ENCODE data around the gene KLHL29.

Gene KLHL29

GRCh38 chr2:23480957-23481797 lies 96.2 kb downstream of the KLHL29 start:
- Histone ChIP-seq H3K27ac (ENCODE audit: low read length) (no peak overlapping the region), H3F3A (ENCODE audit: insufficient read depth, low read length) (no peaks in the 10 kb centered on the region), H3K9ac (ENCODE audit: low read length) (no peak overlapping the region), H3K27me3 (replicated peaks; ENCODE audit: insufficient read depth, low read length) (no peaks in the 10 kb centered on the region), H3K9me2 (replicated peaks; ENCODE audit: insufficient read depth, low read length) (no peaks in the 10 kb centered on the region), H3K36me3 (replicated peaks; ENCODE audit: insufficient read depth, low read length) (no peaks in the 10 kb centered on the region), H3K4me3 (ENCODE audit: low read length) (no peak overlapping the region), H3K9me3 (replicated peaks; ENCODE audit: insufficient read depth, low read length) (no peaks in the 10 kb centered on the region), H2AFZ (ENCODE audit: low read length) (no peak overlapping the region), H4K20me1 (ENCODE audit: insufficient read depth, low read length) (no peaks in the 10 kb centered on the region), H3K4me2 (ENCODE audit: low read depth, low read length) (no peak overlapping the region), H3K4me1 (ENCODE audit: low read length) (no peaks in the 10 kb centered on the region), H3K79me2 (ENCODE audit: low read length) (no peaks in the 10 kb centered on the region)
- DNase-seq: no peak
- no peak for TF ChIP-seq EZH2phosphoT487 (IDR thresholded peaks at IDR 0.05; ENCODE audit: low read length)
- TF ChIP-seq EZH2 (optimal IDR thresholded peaks at IDR 0.05; ENCODE audit: low read depth, low read length): no peak
- TF ChIP-seq CTCF (IDR thresholded peaks at IDR 0.05; ENCODE audit: low read length): no peak

DNA sequence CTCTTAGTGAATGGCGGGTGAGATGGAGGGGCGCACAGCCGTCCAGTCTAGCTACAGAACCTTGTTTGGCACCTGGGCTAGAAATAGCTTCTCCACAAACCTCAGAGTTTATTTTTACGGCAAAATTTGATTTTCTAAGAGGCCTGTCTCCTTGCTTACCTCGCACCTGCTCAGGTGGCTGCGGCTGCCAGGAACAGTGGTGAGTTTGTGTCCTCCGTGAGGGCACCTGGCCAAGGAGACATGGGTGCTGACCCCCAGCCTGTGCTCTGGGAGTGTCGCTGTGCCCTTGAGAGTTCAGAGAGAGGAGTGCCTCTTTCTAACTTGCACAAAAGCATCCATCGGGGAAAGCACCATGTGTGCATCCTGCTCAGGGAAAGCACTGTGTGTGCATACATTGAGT lies 97.2 kb downstream of the KLHL29 start:
- Histone ChIP-seq H3K27me3 (replicated peaks; ENCODE audit: insufficient read depth, low read length) (no peaks in the 10 kb centered on the region), H3K9ac (ENCODE audit: low read length) (no peak overlapping the region), H4K20me1 (ENCODE audit: insufficient read depth, low read length) (no peaks in the 10 kb centered on the region), H3K79me2 (ENCODE audit: low read length) (no peaks in the 10 kb centered on the region), H3K9me3 (replicated peaks; ENCODE audit: insufficient read depth, low read length) (no peaks in the 10 kb centered on the region), H3K36me3 (replicated peaks; ENCODE audit: insufficient read depth, low read length) (no peaks in the 10 kb centered on the region), H3K4me2 (ENCODE audit: low read depth, low read length) (no peak overlapping the region), H2AFZ (ENCODE audit: low read length) (no peak overlapping the region), H3K4me3 (ENCODE audit: low read length) (no peak overlapping the region), H3K9me2 (replicated peaks; ENCODE audit: insufficient read depth, low read length) (no peaks in the 10 kb centered on the region), H3K4me1 (ENCODE audit: low read length) (no peaks in the 10 kb centered on the region), H3K27ac (ENCODE audit: low read length) (no peak overlapping the region), H3F3A (ENCODE audit: insufficient read depth, low read length) (no peaks in the 10 kb centered on the region)
- DNase-seq: no peak
- TF ChIP-seq EZH2 (optimal IDR thresholded peaks at IDR 0.05; ENCODE audit: low read depth, low read length) (no peak), EZH2phosphoT487 (IDR thresholded peaks at IDR 0.05; ENCODE audit: low read length) (no peak), CTCF (IDR thresholded peaks at IDR 0.05; ENCODE audit: low read length) (no peak)

GRCh38 chr2:23482607-23483006 lies 97.6 kb downstream of the KLHL29 start:
- Histone ChIP-seq H3K79me2 (ENCODE audit: low read length) (no peaks in the 10 kb centered on the region), H3K4me2 (ENCODE audit: low read depth, low read length) (no peak overlapping the region), H3F3A (ENCODE audit: insufficient read depth, low read length) (no peaks in the 10 kb centered on the region), H3K4me1 (ENCODE audit: low read length) (no peaks in the 10 kb centered on the region), H3K9ac (ENCODE audit: low read length) (no peak overlapping the region), H2AFZ (ENCODE audit: low read length) (no peak overlapping the region), H3K36me3 (replicated peaks; ENCODE audit: insufficient read depth, low read length) (no peaks in the 10 kb centered on the region), H3K4me3 (ENCODE audit: low read length) (no peak overlapping the region), H4K20me1 (ENCODE audit: insufficient read depth, low read length) (no peaks in the 10 kb centered on the region), H3K27me3 (replicated peaks; ENCODE audit: insufficient read depth, low read length) (no peaks in the 10 kb centered on the region), H3K9me3 (replicated peaks; ENCODE audit: insufficient read depth, low read length) (no peaks in the 10 kb centered on the region), H3K9me2 (replicated peaks; ENCODE audit: insufficient read depth, low read length) (no peaks in the 10 kb centered on the region), H3K27ac (ENCODE audit: low read length) (no peak overlapping the region)
- DNase-seq: no peak
- TF ChIP-seq EZH2phosphoT487 (IDR thresholded peaks at IDR 0.05; ENCODE audit: low read length) (no peak), EZH2 (optimal IDR thresholded peaks at IDR 0.05; ENCODE audit: low read depth, low read length) (no peak), CTCF (IDR thresholded peaks at IDR 0.05; ENCODE audit: low read length) (no peak)
